ENCODE measurements around the gene NRXN3.

The NRXN3 gene

GRCh38 chr14:79246173-79246572 lies 1076.0 kb downstream of the NRXN3 start:
- DNase-seq (ENCODE audit: low spot score in 2 of 2), result no peak
- Mint-ChIP-seq H3K9me3 (peaks cover 9% of the 10 kb centered on the region), H3K4me3 (no peak overlapping the region), H3K36me3 (no peaks in the 10 kb centered on the region), H3K27ac (no peak overlapping the region), H3K4me1 (no peaks in the 10 kb centered on the region)
- ATAC-seq, result no peak

- Mint-ChIP-seq H3K4me3 (no peak overlapping the region), H3K36me3 (no peaks in the 10 kb centered on the region), H3K9me3 (peaks cover 11% of the 10 kb centered on the region), H3K4me1 (no peaks in the 10 kb centered on the region), H3K27ac (no peak overlapping the region)
- ATAC-seq (no peak), DNase-seq (ENCODE audit: low spot score in 2 of 2) (no peak)
Observed at GRCh38 chr14:79248126-79248525, 1078.0 kb downstream of the NRXN3 start.

GRCh38 chr14:79248771-79249170 lies 1078.6 kb downstream of the NRXN3 start:
- DNase-seq (ENCODE audit: low spot score in 2 of 2) (no peak), ATAC-seq (no peak)
- H3K4me3 Mint-ChIP-seq, result no peak overlapping the region
- no peak overlapping the region for H3K27ac Mint-ChIP-seq
- H3K36me3 Mint-ChIP-seq, result no peaks in the 10 kb centered on the region
- no peaks in the 10 kb centered on the region for H3K4me1 Mint-ChIP-seq
- peaks cover 11% of the 10 kb centered on the region for H3K9me3 Mint-ChIP-seq

DNA sequence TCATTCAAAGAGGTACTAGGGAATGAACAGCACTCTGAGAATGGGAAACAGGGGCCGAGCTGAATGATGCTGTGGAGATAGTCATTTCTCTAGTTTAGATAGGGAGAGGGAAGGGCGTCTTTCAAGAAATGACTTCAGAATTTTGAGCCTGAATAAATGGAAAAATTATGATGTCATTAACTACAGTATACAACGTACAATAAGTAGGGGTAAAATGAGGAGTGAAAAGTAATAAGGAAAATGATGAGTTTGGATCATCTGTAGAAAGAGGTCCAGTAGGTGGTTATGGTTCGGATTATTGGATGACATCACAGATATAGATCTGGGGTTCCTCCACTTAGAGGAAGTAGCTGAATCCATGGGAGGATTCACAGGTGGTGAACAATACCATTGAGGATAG lies 1081.1 kb downstream of the NRXN3 start:
- ATAC-seq (no peak), DNase-seq (ENCODE audit: low spot score in 2 of 2) (no peak)
- Mint-ChIP-seq H3K9me3 (peaks cover 14% of the 10 kb centered on the region), H3K27ac (no peak overlapping the region), H3K4me1 (no peaks in the 10 kb centered on the region), H3K4me3 (no peak overlapping the region), H3K36me3 (no peaks in the 10 kb centered on the region)

DNA sequence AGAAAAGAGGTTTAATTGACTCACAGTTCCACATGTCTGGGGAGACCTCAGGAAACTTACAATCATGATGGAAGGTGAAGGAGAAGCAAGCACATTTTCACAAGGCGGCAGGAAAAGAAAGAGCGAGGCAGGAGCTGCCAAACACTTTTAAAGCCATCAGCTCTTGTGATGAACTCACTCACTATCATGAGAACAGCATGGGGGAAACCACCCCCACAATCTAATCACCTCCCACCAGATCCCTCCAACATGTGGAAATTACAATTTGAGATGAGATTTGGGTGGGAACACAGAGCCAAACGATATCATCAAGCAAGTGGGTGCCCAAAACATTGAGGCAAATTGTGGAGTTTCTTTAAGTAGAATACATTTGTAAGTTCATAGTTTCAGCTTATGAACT lies 1083.4 kb downstream of the NRXN3 start:
- DNase-seq (ENCODE audit: low spot score in 2 of 2) (no peak), ATAC-seq (no peak)
- Mint-ChIP-seq H3K4me3 (no peak overlapping the region), H3K4me1 (no peaks in the 10 kb centered on the region), H3K9me3 (peaks cover 16% of the 10 kb centered on the region), H3K36me3 (peaks cover 10% of the 10 kb centered on the region), H3K27ac (no peak overlapping the region)

- H3K4me1 Mint-ChIP-seq, result no peaks in the 10 kb centered on the region
- no peak for DNase-seq (ENCODE audit: low spot score in 2 of 2)
- no peak for ATAC-seq
- H3K4me3 Mint-ChIP-seq, result no peak overlapping the region
- peaks cover 10% of the 10 kb centered on the region for H3K36me3 Mint-ChIP-seq
- H3K9me3 Mint-ChIP-seq, result peaks cover 13% of the 10 kb centered on the region
- H3K27ac Mint-ChIP-seq, result no peak overlapping the region
Observed at GRCh38 chr14:79254069-79254775, 1084.0 kb downstream of the NRXN3 start.

DNA sequence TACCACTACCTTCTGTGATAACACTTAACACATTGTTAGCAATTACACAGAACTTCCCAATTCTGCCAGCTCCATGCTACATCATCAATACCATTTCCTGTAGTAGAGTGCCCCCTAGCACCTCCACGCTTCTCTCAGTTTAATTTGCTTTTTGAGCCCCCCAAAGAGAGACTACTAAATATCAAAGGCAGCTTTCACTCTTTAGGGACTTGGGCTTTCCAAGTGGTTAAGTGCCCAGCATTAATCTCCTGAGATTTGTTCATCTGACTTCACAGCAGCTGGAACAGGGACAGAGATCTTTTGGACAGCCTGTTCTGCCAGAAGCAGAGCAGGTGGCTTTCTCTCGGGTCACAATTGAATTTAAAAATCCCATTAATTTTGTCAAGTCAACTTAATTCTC lies 1086.2 kb downstream of the NRXN3 start:
- H3K4me3 Mint-ChIP-seq, result no peak overlapping the region
- ATAC-seq (no peak), DNase-seq (ENCODE audit: low spot score in 2 of 2) (no peak)
- H3K36me3 Mint-ChIP-seq, result peaks cover 10% of the 10 kb centered on the region
- no peak overlapping the region for H3K27ac Mint-ChIP-seq
- peaks cover 10% of the 10 kb centered on the region for H3K9me3 Mint-ChIP-seq
- no peaks in the 10 kb centered on the region for H3K4me1 Mint-ChIP-seq

- Mint-ChIP-seq H3K4me1 (no peaks in the 10 kb centered on the region), H3K27ac (no peak overlapping the region), H3K36me3 (peaks cover 10% of the 10 kb centered on the region), H3K9me3 (peaks cover 10% of the 10 kb centered on the region), H3K4me3 (no peak overlapping the region)
- no peak for ATAC-seq
- no peak for DNase-seq (ENCODE audit: low spot score in 2 of 2)
Observed at GRCh38 chr14:79260406-79260805, 1090.2 kb downstream of the NRXN3 start.

DNA sequence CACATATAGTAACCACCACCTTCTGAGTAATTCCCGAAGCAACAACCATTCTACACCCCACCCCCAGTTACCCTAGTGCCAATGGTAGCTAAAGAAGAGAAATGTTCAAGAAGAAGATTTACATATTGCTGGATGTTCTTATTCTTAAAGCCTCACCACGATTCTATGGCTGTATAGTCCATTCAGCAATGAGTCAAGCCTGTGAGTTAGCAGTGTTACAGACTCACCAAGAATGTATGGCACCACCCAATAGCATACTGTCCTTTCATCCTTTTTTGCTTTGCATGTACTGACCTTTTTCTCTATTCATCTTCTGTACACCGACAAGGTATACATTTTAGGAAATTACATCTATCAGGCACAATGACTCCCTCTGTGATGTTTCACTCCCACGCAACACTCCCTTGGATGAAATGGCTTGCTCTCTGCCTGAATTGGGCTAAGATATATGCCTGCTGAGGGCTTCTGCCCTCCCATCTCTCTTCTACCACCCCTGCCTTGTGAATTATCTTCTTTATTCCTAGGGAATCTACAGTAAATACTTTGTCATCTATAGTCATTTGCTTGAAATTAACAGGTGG lies 1095.3 kb downstream of the NRXN3 start:
- no peak for DNase-seq (ENCODE audit: low spot score in 2 of 2)
- no peak for ATAC-seq
- Mint-ChIP-seq H3K27ac (no peak overlapping the region), H3K36me3 (no peaks in the 10 kb centered on the region), H3K9me3 (peaks cover 2% of the 10 kb centered on the region), H3K4me1 (no peaks in the 10 kb centered on the region), H3K4me3 (no peak overlapping the region)

- H3K36me3 Mint-ChIP-seq, result no peaks in the 10 kb centered on the region
- DNase-seq (ENCODE audit: low spot score in 2 of 2), result no peak
- peaks cover 3% of the 10 kb centered on the region for H3K9me3 Mint-ChIP-seq
- ATAC-seq, result no peak
- H3K4me3 Mint-ChIP-seq, result no peak overlapping the region
- H3K4me1 Mint-ChIP-seq, result no peaks in the 10 kb centered on the region
- no peak overlapping the region for H3K27ac Mint-ChIP-seq
Observed at GRCh38 chr14:79270361-79270760, 1100.2 kb downstream of the NRXN3 start.

GRCh38 chr14:79271122-79271521 lies 1100.9 kb downstream of the NRXN3 start:
- ATAC-seq (no peak), DNase-seq (ENCODE audit: low spot score in 2 of 2) (no peak)
- no peaks in the 10 kb centered on the region for H3K36me3 Mint-ChIP-seq
- peaks cover 3% of the 10 kb centered on the region for H3K9me3 Mint-ChIP-seq
- H3K4me1 Mint-ChIP-seq, result no peaks in the 10 kb centered on the region
- H3K4me3 Mint-ChIP-seq, result no peak overlapping the region
- H3K27ac Mint-ChIP-seq, result no peak overlapping the region

GRCh38 chr14:79274641-79275291 lies 1104.6 kb downstream of the NRXN3 start:
- H3K4me1 Mint-ChIP-seq, result no peaks in the 10 kb centered on the region
- no peak overlapping the region for H3K4me3 Mint-ChIP-seq
- H3K9me3 Mint-ChIP-seq, result peaks cover 3% of the 10 kb centered on the region
- no peaks in the 10 kb centered on the region for H3K36me3 Mint-ChIP-seq
- ATAC-seq, result no peak
- no peak overlapping the region for H3K27ac Mint-ChIP-seq
- DNase-seq (ENCODE audit: low spot score in 2 of 2), result no peak

GRCh38 chr14:79275292-79275655 lies 1105.1 kb downstream of the NRXN3 start:
- Mint-ChIP-seq H3K4me3 (no peak overlapping the region), H3K9me3 (peaks cover 7% of the 10 kb centered on the region), H3K36me3 (no peaks in the 10 kb centered on the region), H3K27ac (no peak overlapping the region), H3K4me1 (no peaks in the 10 kb centered on the region)
- no peak for DNase-seq (ENCODE audit: low spot score in 2 of 2)
- ATAC-seq, result no peak

- DNase-seq (ENCODE audit: low spot score in 2 of 2) (no peak), ATAC-seq (peak; percentile 26)
- H3K4me1 Mint-ChIP-seq, result no peaks in the 10 kb centered on the region
Observed at GRCh38 chr14:79278286-79278797, 1108.2 kb downstream of the NRXN3 start.

GRCh38 chr14:79278798-79279644 lies 1108.8 kb downstream of the NRXN3 start:
- H3K36me3 Mint-ChIP-seq, result no peaks in the 10 kb centered on the region
- no peaks in the 10 kb centered on the region for H3K4me1 Mint-ChIP-seq
- H3K4me3 Mint-ChIP-seq, result no peak overlapping the region
- no peak overlapping the region for H3K27ac Mint-ChIP-seq
- H3K9me3 Mint-ChIP-seq, result peaks cover 9% of the 10 kb centered on the region
- DNase-seq (ENCODE audit: low spot score in 2 of 2), result no peak
- ATAC-seq, result no peak

More at GRCh38 chr14:79278286-79278797, 1108.2 kb downstream of the NRXN3 start:
- Mint-ChIP-seq H3K9me3 (peaks cover 9% of the 10 kb centered on the region), H3K4me3 (no peak overlapping the region), H3K27ac (no peak overlapping the region), H3K36me3 (no peaks in the 10 kb centered on the region)
